NOMO-1 treated with dmso at 0.1 percent for 144 hours (cell line): ENCODE data around the gene MARCKSL1.
"Not testable (repeated sequence)": the region's sequence is repeated elsewhere in the genome, so short reads cannot be mapped to it uniquely, and the experiment has no call there.

ENCODE experiments used
- DNase-seq: peaks from one replicate; lab custom pipeline; 2025; ENCODE audit not compliant: unreplicated experiment; lab: John Stamatoyannopoulos, UW

MARCKSL1 gene

GRCh38 chr1:32334274-32334861, 1.7 kb downstream of the MARCKSL1 start:
- DNase-seq, result no peak

GRCh38 chr1:32333251-32333963, 2.6 kb downstream of the MARCKSL1 start:
- DNase-seq, result no peak

GRCh38 chr1:32332290-32333079, 3.5 kb downstream of the MARCKSL1 start:
- DNase-seq, result no peak

GRCh38 chr1:32331549-32331948, 4.5 kb downstream of the MARCKSL1 start:
- DNase-seq, result no peak

- no peak for DNase-seq
Observed at GRCh38 chr1:32330558-32331151, 5.4 kb downstream of the MARCKSL1 start.

GRCh38 chr1:32329931-32330466, 6.0 kb downstream of the MARCKSL1 start:
- no peak for DNase-seq

- DNase-seq, result no peak
Observed at GRCh38 chr1:32327204-32327603, 8.8 kb downstream of the MARCKSL1 start.

GRCh38 chr1:32321712-32322291, 14.2 kb downstream of the MARCKSL1 start:
- DNase-seq, result no peak

GRCh38 chr1:32318127-32318869, 17.7 kb downstream of the MARCKSL1 start:
- DNase-seq, result no peak

- no peak for DNase-seq
Observed at GRCh38 chr1:32316903-32317277, 19.1 kb downstream of the MARCKSL1 start.

- DNase-seq, result no peak
Observed at GRCh38 chr1:32311709-32312393, 24.2 kb downstream of the MARCKSL1 start.

GRCh38 chr1:32309960-32310359, 26.1 kb downstream of the MARCKSL1 start:
- no peak for DNase-seq

- no peak for DNase-seq
Observed at GRCh38 chr1:32307324-32307723, 28.7 kb downstream of the MARCKSL1 start.

GRCh38 chr1:32305310-32305709, 30.7 kb downstream of the MARCKSL1 start:
- DNase-seq, result no peak

GRCh38 chr1:32303997-32304622, 31.9 kb downstream of the MARCKSL1 start:
- no peak for DNase-seq

- no peak for DNase-seq
Observed at GRCh38 chr1:32303358-32303757, 32.7 kb downstream of the MARCKSL1 start.

GRCh38 chr1:32299327-32299726, 36.7 kb downstream of the MARCKSL1 start:
- no peak for DNase-seq

- DNase-seq, result not testable (repeated sequence)
Observed at GRCh38 chr1:32298211-32298610, 37.8 kb downstream of the MARCKSL1 start.
